Stimulated activated CD4-positive, alpha-beta T cell treated with anti-CD3 and anti-CD28 coated beads, TNF-alpha, amount 100 ng/mL, for 48 hours (primary cell): ENCODE measurements around the gene CAPN2.

Experiments used
- DNase-seq, 3 donors: peaks; one replicate each; pipeline ENCODE4 v3.0.0-alpha.2; 2020; ENCODE audit warnings: low read depth in 3 of 3

The CAPN2 gene

GRCh38 chr1:223759273-223759672, 46.9 kb downstream of the CAPN2 start:
- no peak for DNase-seq

- DNase-seq, result no peak
Observed at GRCh38 chr1:223760833-223761232, 48.5 kb downstream of the CAPN2 start.

GRCh38 chr1:223761411-223761810, 49.1 kb downstream of the CAPN2 start:
- no peak for DNase-seq

GRCh38 chr1:223763251-223763650, 50.9 kb downstream of the CAPN2 start:
- no peak for DNase-seq

- DNase-seq, result no peak
Observed at GRCh38 chr1:223763881-223764280, 51.5 kb downstream of the CAPN2 start.

GRCh38 chr1:223765036-223765718, 52.8 kb downstream of the CAPN2 start:
- no peak for DNase-seq

GRCh38 chr1:223765719-223766340, 53.5 kb downstream of the CAPN2 start:
- no peak for DNase-seq

- DNase-seq, result no peak
Observed at GRCh38 chr1:223770621-223771315, 58.4 kb downstream of the CAPN2 start.

- no peak for DNase-seq
Observed at GRCh38 chr1:223771469-223771813, 59.1 kb downstream of the CAPN2 start.

- no peak for DNase-seq
Observed at GRCh38 chr1:223771814-223772770, 59.8 kb downstream of the CAPN2 start.

GRCh38 chr1:223772771-223773160, 60.4 kb downstream of the CAPN2 start:
- no peak for DNase-seq

GRCh38 chr1:223774134-223774814, 61.9 kb downstream of the CAPN2 start:
- DNase-seq, result no peak

GRCh38 chr1:223775054-223775453, 62.7 kb downstream of the CAPN2 start:
- no peak for DNase-seq

GRCh38 chr1:223775711-223776074, 63.4 kb downstream of the CAPN2 start:
- no peak for DNase-seq

GRCh38 chr1:223776075-223776814, 63.9 kb downstream of the CAPN2 start:
- DNase-seq, result peak; percentile 6 to 31 (median 16)

- DNase-seq, result no peak
Observed at GRCh38 chr1:223776826-223777454, 64.6 kb downstream of the CAPN2 start.

- DNase-seq, result no peak
Observed at GRCh38 chr1:223780318-223780717, 68.0 kb downstream of the CAPN2 start.

- no peak for DNase-seq
Observed at GRCh38 chr1:223780949-223781348, 68.6 kb downstream of the CAPN2 start.

- no peak for DNase-seq
Observed at GRCh38 chr1:223783676-223784075, 71.3 kb downstream of the CAPN2 start.

- no peak for DNase-seq
Observed at GRCh38 chr1:223784541-223784940, 72.2 kb downstream of the CAPN2 start.
